SK-N-SH (cell line): ENCODE results near the gene ITPRID1.

Experiments
- SIN3A ChIP-seq: IDR thresholded peaks from 2 replicates; pipeline ENCODE4 v1.6.1; 2012; ENCODE audit warnings: low read depth, mild to moderate bottlenecking, low read length, moderate library complexity, borderline replicate concordance
- TF ChIP-seq, protein P1 (sequence below): IDR thresholded peaks from 2 replicates; pipeline ENCODE4 v1.4.0; 2012; ENCODE audit warnings: low read depth
- TF ChIP-seq, protein P2 (sequence below): fragments of 200-600 bp; sonication (generic); IDR thresholded peaks from 2 replicates; pipeline ENCODE4 v1.6.1; 2017; ENCODE audit warnings: antibody characterized with exemption, mild to moderate bottlenecking, moderate library complexity

DNA sequence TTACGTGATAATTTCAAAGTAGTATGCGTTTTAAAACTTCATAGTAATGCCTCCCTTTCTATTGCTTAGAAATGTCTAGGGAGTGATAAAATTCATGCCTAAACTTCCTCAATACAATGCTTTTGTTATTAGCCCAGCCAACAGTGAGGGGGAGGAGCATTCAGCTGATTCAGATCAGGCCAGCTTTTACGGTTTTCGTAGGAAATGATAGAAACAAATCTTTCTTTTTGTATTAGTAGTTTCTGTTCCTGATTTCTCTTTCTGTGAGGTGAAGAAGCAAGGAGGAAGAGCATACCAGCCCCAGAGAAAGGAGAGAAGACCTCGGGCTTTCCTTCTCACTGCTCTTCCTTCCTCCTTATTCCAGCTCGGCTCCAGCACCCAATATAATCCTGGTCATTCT is 35.2 kb upstream of the ITPRID1 start:
- TF ChIP-seq, protein P1, sequence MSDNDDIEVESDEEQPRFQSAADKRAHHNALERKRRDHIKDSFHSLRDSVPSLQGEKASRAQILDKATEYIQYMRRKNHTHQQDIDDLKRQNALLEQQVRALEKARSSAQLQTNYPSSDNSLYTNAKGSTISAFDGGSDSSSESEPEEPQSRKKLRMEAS = no peak
- TF ChIP-seq, protein P2, sequence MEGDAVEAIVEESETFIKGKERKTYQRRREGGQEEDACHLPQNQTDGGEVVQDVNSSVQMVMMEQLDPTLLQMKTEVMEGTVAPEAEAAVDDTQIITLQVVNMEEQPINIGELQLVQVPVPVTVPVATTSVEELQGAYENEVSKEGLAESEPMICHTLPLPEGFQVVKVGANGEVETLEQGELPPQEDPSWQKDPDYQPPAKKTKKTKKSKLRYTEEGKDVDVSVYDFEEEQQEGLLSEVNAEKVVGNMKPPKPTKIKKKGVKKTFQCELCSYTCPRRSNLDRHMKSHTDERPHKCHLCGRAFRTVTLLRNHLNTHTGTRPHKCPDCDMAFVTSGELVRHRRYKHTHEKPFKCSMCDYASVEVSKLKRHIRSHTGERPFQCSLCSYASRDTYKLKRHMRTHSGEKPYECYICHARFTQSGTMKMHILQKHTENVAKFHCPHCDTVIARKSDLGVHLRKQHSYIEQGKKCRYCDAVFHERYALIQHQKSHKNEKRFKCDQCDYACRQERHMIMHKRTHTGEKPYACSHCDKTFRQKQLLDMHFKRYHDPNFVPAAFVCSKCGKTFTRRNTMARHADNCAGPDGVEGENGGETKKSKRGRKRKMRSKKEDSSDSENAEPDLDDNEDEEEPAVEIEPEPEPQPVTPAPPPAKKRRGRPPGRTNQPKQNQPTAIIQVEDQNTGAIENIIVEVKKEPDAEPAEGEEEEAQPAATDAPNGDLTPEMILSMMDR = no peak
- TF ChIP-seq SIN3A = no peak
